Measurements from ENCODE around the gene GIPC3. TPM values are rescaled to one million over a fixed set of nuclear protein-coding genes. Genes with fewer than 3 reads are reported as not detected.

The GIPC3 gene
- total and polyA plus RNA-seq, 4 donors, result 0.23 to 0.95 (median 0.25) TPM

DNA sequence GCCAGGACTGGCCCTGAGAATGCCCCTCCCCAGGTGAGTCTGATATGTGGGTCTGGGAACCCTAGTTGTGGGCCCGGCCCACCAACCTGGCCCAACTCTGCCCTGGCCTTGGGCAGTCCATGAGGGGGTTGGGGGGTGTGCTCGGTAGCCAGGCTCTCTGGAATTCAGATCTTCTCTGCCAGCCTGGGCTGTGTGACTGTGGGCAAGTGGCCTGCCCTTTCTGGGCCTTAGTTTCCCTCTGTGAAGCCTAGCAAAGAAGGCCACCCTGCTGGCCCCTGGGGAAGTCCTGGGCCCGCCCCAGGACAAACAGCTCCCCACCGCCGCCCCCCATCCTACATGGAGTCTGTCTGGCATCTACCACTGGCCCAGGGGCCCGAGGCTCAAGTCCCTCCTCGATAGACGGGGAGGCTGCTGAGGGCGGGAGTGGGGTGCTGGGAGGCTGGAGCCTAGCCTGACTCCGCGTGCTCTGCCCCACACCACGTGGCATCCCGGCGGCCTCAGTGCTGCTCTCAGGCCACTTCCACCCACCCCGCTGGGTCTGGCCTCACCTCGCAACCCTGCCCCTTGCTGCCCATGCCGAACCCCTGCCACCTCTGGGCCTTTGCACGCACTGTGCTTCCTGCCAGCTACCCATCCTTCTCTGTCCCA lies 29.7 kb downstream of the GIPC3 start:
- TF ChIP-seq MAX (IDR thresholded peaks at IDR 0.05) (no peak), EGR1 (IDR thresholded peaks at IDR 0.05; ENCODE audit: low read depth in 2 of 2) (no peak), RXRA (IDR thresholded peaks at IDR 0.05) (no peak), HNF4G (IDR thresholded peaks at IDR 0.05) (no peak), GABPA (IDR thresholded peaks at IDR 0.05 in 1 of 2, conservative IDR thresholded peaks at IDR 0.05 in 1 of 2) (no peak), NR2F2 (IDR thresholded peaks at IDR 0.05) (no peak)
- Histone ChIP-seq H3K36me3 (ENCODE audit: control insufficient read depth in 4 of 4, insufficient read depth in 3 of 4, low read depth in 1 of 4, low read length in 3 of 4) (peaks cover 4 to 28% (median 9%) of the 10 kb centered on the region in 4 donors), H3K27me3 (ENCODE audit: control insufficient read depth in 4 of 4, insufficient read depth in 4 of 4, low read length in 3 of 4) (no peaks in the 10 kb centered on the region), H3K9ac (ENCODE audit: low read depth in 1 of 2, low read length in 2 of 2) (no peak overlapping the region), H3K27ac (ENCODE audit: low read depth in 1 of 2, low read length in 2 of 2) (no peak overlapping the region), H3K4me3 (ENCODE audit: low read depth in 1 of 3, low read length in 3 of 3) (no peak overlapping the region), H3K4me1 (ENCODE audit: control insufficient read depth in 4 of 4, insufficient read depth in 4 of 4, low read length in 3 of 4) (no peaks in the 10 kb centered on the region), H3K9me3 (ENCODE audit: control insufficient read depth in 4 of 4, low read length in 3 of 4) (no peaks in the 10 kb centered on the region)
- no peak for DNase-seq (ENCODE audit: low spot score)
- 86% methylated on average over 18 of the region's 18 CpGs for WGBS

GRCh38 chr19:3615524-3616135 lies 30.4 kb downstream of the GIPC3 start:
- TF ChIP-seq HNF4G (IDR thresholded peaks at IDR 0.05) (no peak), SP1 (IDR thresholded peaks at IDR 0.05) (no peak), REST (IDR thresholded peaks at IDR 0.05) (no peak), JUND (IDR thresholded peaks at IDR 0.05) (no peak), GABPA (IDR thresholded peaks at IDR 0.05 in 1 of 2, conservative IDR thresholded peaks at IDR 0.05 in 1 of 2) (no peak), NR2F2 (IDR thresholded peaks at IDR 0.05) (no peak), YY1 (IDR thresholded peaks at IDR 0.05) (no peak), TAF1 (conservative IDR thresholded peaks at IDR 0.05) (no peak)
- Histone ChIP-seq H3K4me1 (ENCODE audit: control insufficient read depth in 4 of 4, insufficient read depth in 4 of 4, low read length in 3 of 4) (no peaks in the 10 kb centered on the region), H3K27me3 (ENCODE audit: control insufficient read depth in 4 of 4, insufficient read depth in 4 of 4, low read length in 3 of 4) (no peaks in the 10 kb centered on the region), H3K9ac (ENCODE audit: low read depth in 1 of 2, low read length in 2 of 2) (no peak overlapping the region), H3K36me3 (ENCODE audit: control insufficient read depth in 4 of 4, insufficient read depth in 3 of 4, low read depth in 1 of 4, low read length in 3 of 4) (peaks cover 4 to 33% (median 8%) of the 10 kb centered on the region in 4 donors), H3K4me3 (ENCODE audit: low read depth in 1 of 3, low read length in 3 of 3) (no peak overlapping the region), H3K9me3 (ENCODE audit: control insufficient read depth in 4 of 4, low read length in 3 of 4) (no peaks in the 10 kb centered on the region), H3K27ac (ENCODE audit: low read depth in 1 of 2, low read length in 2 of 2) (no peak overlapping the region)
- 94% methylated on average over 26 of the region's 26 CpGs for WGBS
- DNase-seq (ENCODE audit: low spot score), result no peak

GRCh38 chr19:3617463-3617862 lies 32.2 kb downstream of the GIPC3 start:
- peak in 1 of 2 donors; percentile 8 for TF ChIP-seq RAD21 (IDR thresholded peaks at IDR 0.05)
- TF ChIP-seq, protein P1, sequence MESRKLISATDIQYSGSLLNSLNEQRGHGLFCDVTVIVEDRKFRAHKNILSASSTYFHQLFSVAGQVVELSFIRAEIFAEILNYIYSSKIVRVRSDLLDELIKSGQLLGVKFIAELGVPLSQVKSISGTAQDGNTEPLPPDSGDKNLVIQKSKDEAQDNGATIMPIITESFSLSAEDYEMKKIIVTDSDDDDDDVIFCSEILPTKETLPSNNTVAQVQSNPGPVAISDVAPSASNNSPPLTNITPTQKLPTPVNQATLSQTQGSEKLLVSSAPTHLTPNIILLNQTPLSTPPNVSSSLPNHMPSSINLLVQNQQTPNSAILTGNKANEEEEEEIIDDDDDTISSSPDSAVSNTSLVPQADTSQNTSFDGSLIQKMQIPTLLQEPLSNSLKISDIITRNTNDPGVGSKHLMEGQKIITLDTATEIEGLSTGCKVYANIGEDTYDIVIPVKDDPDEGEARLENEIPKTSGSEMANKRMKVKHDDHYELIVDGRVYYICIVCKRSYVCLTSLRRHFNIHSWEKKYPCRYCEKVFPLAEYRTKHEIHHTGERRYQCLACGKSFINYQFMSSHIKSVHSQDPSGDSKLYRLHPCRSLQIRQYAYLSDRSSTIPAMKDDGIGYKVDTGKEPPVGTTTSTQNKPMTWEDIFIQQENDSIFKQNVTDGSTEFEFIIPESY (IDR thresholded peaks at IDR 0.05), result no peak
- Histone ChIP-seq H3K9ac (ENCODE audit: low read depth in 1 of 2, low read length in 2 of 2) (no peak overlapping the region), H3K4me1 (ENCODE audit: control insufficient read depth in 4 of 4, insufficient read depth in 4 of 4, low read length in 3 of 4) (no peaks in the 10 kb centered on the region), H3K27me3 (ENCODE audit: control insufficient read depth in 4 of 4, insufficient read depth in 4 of 4, low read length in 3 of 4) (no peaks in the 10 kb centered on the region), H3K36me3 (ENCODE audit: control insufficient read depth in 4 of 4, insufficient read depth in 3 of 4, low read depth in 1 of 4, low read length in 3 of 4) (peaks cover 0 to 25% (median 6%) of the 10 kb centered on the region in 4 donors), H3K27ac (ENCODE audit: low read depth in 1 of 2, low read length in 2 of 2) (no peak overlapping the region), H3K9me3 (ENCODE audit: control insufficient read depth in 4 of 4, low read length in 3 of 4) (no peaks in the 10 kb centered on the region), H3K4me3 (ENCODE audit: low read depth in 1 of 3, low read length in 3 of 3) (no peak overlapping the region)
- 74% methylated on average over 19 of the region's 19 CpGs for WGBS
- no peak for DNase-seq (ENCODE audit: low spot score)
